HFFc6 (cell line): ENCODE measurements around the gene KCNB1. TPM values are rescaled to one million over a fixed set of nuclear protein-coding genes. Genes with fewer than 3 reads are reported as not detected.

Experiments used
- DNase-seq: peaks from one replicate; pipeline ENCODE4 v3.0.0-alpha.2; 2018
- H3K27ac Mint-ChIP-seq: 2 replicates; pipeline ENCODE4 v1.8.0; 2020; ENCODE audit warnings: mild to moderate bottlenecking, mixed read lengths
- H3K27me3 Mint-ChIP-seq: 2 replicates; pipeline ENCODE4 v1.8.0; 2021; ENCODE audit warnings: mild to moderate bottlenecking, moderate library complexity, mixed read lengths; ENCODE audit not compliant: insufficient read depth
- H3K36me3 Mint-ChIP-seq: 2 replicates; pipeline ENCODE4 v1.8.0; 2021; ENCODE audit warnings: low read depth, mixed read lengths
- H3K4me1 Mint-ChIP-seq: 2 replicates; pipeline ENCODE4 v1.8.0; 2020; ENCODE audit warnings: low read depth, mixed read lengths
- H3K4me3 Mint-ChIP-seq: 2 replicates; pipeline ENCODE4 v1.8.0; 2020; ENCODE audit warnings: mild to moderate bottlenecking, moderate library complexity, mixed read lengths
- H3K9me3 Mint-ChIP-seq: 2 replicates; pipeline ENCODE4 v1.8.0; 2020; ENCODE audit warnings: mild to moderate bottlenecking, mixed read lengths
- total RNA-seq, 6 experiments: library from RNA; stranded (reverse); fragmentation: NEBNext Ultra II Directional; extraction: Animal tissue kit (Norgen Biotek cat#: 25700); gene quantifications; 2 replicates in 1 of 6; 3 replicates in 5 of 6; pipeline ENCODE4 v1.2.3, GENCODE V29; 2021
- TF ChIP-seq, protein P1 (sequence below): fragments of 200-600 bp; sonication (generic); IDR thresholded peaks from 2 replicates; pipeline ENCODE4 v1.5.0; 2021; ENCODE audit warnings: antibody characterized with exemption, mild to moderate bottlenecking

Gene KCNB1
- total RNA-seq, 6 experiments from 2014 or later: 0.05 to 1.2 (median 0.20) TPM

DNA sequence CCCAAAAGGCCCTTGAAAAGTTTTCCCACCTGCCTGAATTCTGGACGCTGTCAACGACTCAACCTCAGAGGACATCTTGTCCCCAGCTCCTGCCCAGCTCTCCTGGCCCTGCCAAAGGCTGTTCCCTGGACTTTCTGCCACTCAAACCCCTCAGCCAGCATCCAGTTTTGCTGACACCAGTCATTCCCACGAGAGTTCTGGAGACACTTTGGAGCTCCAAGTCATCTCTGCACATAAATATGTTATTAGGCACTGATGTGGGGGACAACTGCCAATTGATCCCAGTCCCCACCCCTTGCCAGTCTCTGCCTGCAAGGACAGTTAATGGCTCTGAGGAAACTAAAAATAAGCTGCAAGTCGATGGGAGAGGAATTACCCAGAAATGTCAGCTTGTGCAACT, 38.9 kb upstream of the KCNB1 start:
- no peaks in the 10 kb centered on the region; the same call in 1 of the 2 replicates for H3K4me1 Mint-ChIP-seq
- DNase-seq: no peak
- TF ChIP-seq, protein P1, sequence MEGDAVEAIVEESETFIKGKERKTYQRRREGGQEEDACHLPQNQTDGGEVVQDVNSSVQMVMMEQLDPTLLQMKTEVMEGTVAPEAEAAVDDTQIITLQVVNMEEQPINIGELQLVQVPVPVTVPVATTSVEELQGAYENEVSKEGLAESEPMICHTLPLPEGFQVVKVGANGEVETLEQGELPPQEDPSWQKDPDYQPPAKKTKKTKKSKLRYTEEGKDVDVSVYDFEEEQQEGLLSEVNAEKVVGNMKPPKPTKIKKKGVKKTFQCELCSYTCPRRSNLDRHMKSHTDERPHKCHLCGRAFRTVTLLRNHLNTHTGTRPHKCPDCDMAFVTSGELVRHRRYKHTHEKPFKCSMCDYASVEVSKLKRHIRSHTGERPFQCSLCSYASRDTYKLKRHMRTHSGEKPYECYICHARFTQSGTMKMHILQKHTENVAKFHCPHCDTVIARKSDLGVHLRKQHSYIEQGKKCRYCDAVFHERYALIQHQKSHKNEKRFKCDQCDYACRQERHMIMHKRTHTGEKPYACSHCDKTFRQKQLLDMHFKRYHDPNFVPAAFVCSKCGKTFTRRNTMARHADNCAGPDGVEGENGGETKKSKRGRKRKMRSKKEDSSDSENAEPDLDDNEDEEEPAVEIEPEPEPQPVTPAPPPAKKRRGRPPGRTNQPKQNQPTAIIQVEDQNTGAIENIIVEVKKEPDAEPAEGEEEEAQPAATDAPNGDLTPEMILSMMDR: no peak

DNA sequence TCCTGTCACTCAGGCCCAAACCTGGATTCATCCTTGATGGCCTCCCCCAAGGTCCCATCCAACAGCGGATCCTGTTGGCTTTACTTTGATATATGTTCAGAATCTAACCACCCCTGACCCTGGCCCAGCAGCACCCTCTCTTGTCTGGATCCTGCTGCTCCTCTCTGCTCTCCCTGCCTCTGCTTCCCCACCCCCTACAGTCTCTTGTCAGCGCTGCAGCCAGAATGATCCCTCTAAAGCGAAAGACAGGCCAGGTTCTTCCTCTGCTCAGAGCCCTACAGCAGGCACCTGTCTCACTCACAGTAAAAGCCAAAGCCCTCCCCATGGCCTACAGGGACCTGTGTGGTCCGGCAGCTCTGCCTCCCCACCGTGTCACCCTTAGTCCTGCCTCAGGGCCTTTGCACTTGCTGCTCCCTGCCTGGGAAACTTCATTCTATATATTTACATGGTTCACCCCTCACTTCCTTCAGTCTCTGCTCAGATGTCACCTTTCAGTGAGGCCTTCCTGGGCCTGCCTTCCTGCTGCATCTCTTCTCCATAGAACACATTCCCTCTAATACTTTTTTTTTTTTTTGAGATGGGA, 37.4 kb upstream of the KCNB1 start:
- Mint-ChIP-seq H3K27ac (no peak overlapping the region), H3K9me3 (no peaks in the 10 kb centered on the region), H3K36me3 (no peaks in the 10 kb centered on the region), H3K4me3 (no peak overlapping the region), H3K27me3 (peaks cover 43% of the 10 kb centered on the region), H3K4me1 (no peaks in the 10 kb centered on the region; the same call in 1 of the 2 replicates)
- TF ChIP-seq, protein P1: no peak
- DNase-seq: no peak

More for the DNA sequence above, 38.9 kb upstream of the KCNB1 start:
- Mint-ChIP-seq H3K27me3 (peaks cover 39% of the 10 kb centered on the region), H3K27ac (no peak overlapping the region), H3K9me3 (no peaks in the 10 kb centered on the region), H3K4me3 (no peak overlapping the region), H3K36me3 (no peaks in the 10 kb centered on the region)

DNA sequence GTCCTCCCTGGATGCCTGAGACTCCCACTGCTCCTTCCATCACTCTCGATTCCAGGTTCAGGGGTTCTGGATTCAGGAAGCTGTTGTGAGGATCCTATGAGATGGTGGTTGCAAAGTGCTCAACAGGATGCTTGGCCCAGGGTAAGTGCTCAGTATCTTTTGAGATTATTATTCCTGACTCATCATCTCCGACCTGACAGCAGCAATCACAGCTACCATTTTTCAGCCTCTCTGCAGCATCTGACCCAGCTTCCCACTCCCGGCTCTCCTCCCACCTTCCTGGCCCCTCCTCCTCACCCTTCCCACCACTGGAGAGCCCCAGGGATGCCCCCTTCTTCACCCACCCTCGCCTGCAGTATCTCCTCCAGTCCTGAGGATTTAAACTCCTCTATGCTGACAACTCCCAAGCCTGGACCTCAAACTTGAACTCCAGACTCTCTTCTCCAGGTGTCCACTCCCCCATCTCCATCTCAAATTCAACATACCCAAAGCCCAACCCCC, 36.8 kb upstream of the KCNB1 start:
- no peak overlapping the region for H3K4me3 Mint-ChIP-seq
- no peaks in the 10 kb centered on the region for H3K36me3 Mint-ChIP-seq
- no peak for DNase-seq
- TF ChIP-seq, protein P1: no peak
- no peak overlapping the region for H3K27ac Mint-ChIP-seq
- no peaks in the 10 kb centered on the region for H3K9me3 Mint-ChIP-seq
- peaks cover 40% of the 10 kb centered on the region for H3K27me3 Mint-ChIP-seq
- no peaks in the 10 kb centered on the region; the same call in 1 of the 2 replicates for H3K4me1 Mint-ChIP-seq

DNA sequence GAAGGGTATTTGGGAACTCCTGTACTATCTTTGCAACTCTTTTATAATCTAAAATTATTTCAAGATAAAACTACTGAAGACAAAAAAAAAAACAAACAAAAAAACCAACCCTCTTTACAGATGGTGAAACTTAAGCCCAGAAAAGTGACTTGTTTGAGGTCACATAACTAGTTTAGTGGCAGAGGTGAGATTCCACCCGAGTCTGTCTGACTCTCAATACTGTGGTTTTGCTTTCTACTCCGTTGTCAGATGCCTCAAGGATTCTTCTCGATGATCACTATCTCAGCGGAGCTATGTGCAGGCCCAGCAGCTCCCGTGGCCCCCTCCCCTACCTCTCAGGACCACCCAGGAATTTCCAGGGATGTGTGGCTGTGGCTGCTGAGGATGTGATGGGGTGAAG, 36.1 kb upstream of the KCNB1 start:
- TF ChIP-seq, protein P1: no peak
- Mint-ChIP-seq H3K27me3 (peaks cover 47% of the 10 kb centered on the region), H3K4me3 (no peak overlapping the region), H3K4me1 (no peaks in the 10 kb centered on the region; the same call in 1 of the 2 replicates), H3K9me3 (no peaks in the 10 kb centered on the region), H3K36me3 (no peaks in the 10 kb centered on the region), H3K27ac (no peak overlapping the region)
- no peak for DNase-seq

DNA sequence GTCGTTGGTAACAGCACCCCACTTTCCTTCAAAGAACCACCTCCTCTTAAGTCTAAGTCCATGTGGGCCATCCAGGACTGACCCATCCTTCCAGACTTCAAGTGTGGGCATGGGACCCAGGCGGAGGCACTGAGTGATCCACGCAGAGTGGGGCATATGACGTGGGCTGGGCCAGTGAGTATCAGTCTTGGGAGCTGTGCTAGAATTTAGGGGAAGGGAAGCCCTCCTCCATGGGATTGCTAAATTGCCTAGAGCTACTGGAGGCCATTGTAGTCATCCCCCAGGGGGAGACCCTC, 35.3 kb upstream of the KCNB1 start:
- H3K27ac Mint-ChIP-seq: no peak overlapping the region
- H3K9me3 Mint-ChIP-seq: no peaks in the 10 kb centered on the region
- no peak for DNase-seq
- TF ChIP-seq, protein P1: no peak
- no peaks in the 10 kb centered on the region for H3K36me3 Mint-ChIP-seq
- peaks cover 47% of the 10 kb centered on the region for H3K27me3 Mint-ChIP-seq
- no peaks in the 10 kb centered on the region; the same call in 1 of the 2 replicates for H3K4me1 Mint-ChIP-seq
- no peak overlapping the region for H3K4me3 Mint-ChIP-seq
